Measurements from ENCODE around the gene SERPINB8. TPM values are rescaled to one million over a fixed set of nuclear protein-coding genes. Genes with fewer than 3 reads are reported as not detected.

The SERPINB8 gene
- total RNA-seq, 2 donors from 2014 or later, result 0.13 to 0.86 TPM

GRCh38 chr18:64017870-64018269, 48.0 kb downstream of the SERPINB8 start:
- TF ChIP-seq CTCF (conservative IDR thresholded peaks at IDR 0.05), result peak; percentile 79
- Mint-ChIP-seq H3K36me3 (ENCODE audit: low read depth) (no peaks in the 10 kb centered on the region), H3K27ac (no peak overlapping the region), H3K9me3 (no peaks in the 10 kb centered on the region), H3K4me1 (peaks cover 9% of the 10 kb centered on the region), H3K4me3 (no peak overlapping the region), H3K27me3 (ENCODE audit: insufficient read depth) (peaks cover 55% of the 10 kb centered on the region)
- DNase-seq, result no peak
- H3K36me3 ChIP-seq (ENCODE audit: control insufficient read depth, insufficient read depth, low read length), result no peaks in the 10 kb centered on the region
- H3K4me1 ChIP-seq (ENCODE audit: control insufficient read depth, insufficient read depth, low read length), result peaks cover 3% of the 10 kb centered on the region
- no peak overlapping the region for H3K9ac ChIP-seq (ENCODE audit: extremely low read depth, low read length, poor library complexity, severe bottlenecking)
- H3K27me3 ChIP-seq (ENCODE audit: control insufficient read depth, insufficient read depth, low read length, poor library complexity, severe bottlenecking), result peaks cover 76% of the 10 kb centered on the region
- H3K4me3 ChIP-seq (ENCODE audit: low read length), result no peak overlapping the region
- no peaks in the 10 kb centered on the region for H3K9me3 ChIP-seq (ENCODE audit: control insufficient read depth, low read length)
- WGBS, 2 experiments (ENCODE audit: insufficient coverage in 1 of 2, insufficient read length in 1 of 2), result 20% methylated on average over 1 of the region's 1 CpG; no CpG with 5 or more reads in 1 of the 2 experiments
- H3K27ac ChIP-seq (ENCODE audit: low read depth, low read length), result no peak overlapping the region

- no peak overlapping the region for H3K27ac Mint-ChIP-seq
- H3K9me3 Mint-ChIP-seq, result no peaks in the 10 kb centered on the region
- Histone ChIP-seq H3K9ac (ENCODE audit: extremely low read depth, low read length, poor library complexity, severe bottlenecking) (no peak overlapping the region), H3K9me3 (ENCODE audit: control insufficient read depth, low read length) (no peaks in the 10 kb centered on the region), H3K27ac (ENCODE audit: low read depth, low read length) (no peak overlapping the region), H3K36me3 (ENCODE audit: control insufficient read depth, insufficient read depth, low read length) (no peaks in the 10 kb centered on the region), H3K4me1 (ENCODE audit: control insufficient read depth, insufficient read depth, low read length) (peaks cover 3% of the 10 kb centered on the region), H3K4me3 (ENCODE audit: low read length) (no peak overlapping the region), H3K27me3 (ENCODE audit: control insufficient read depth, insufficient read depth, low read length, poor library complexity, severe bottlenecking) (peaks cover 72% of the 10 kb centered on the region)
- no peak overlapping the region for H3K4me3 Mint-ChIP-seq
- peaks cover 9% of the 10 kb centered on the region for H3K4me1 Mint-ChIP-seq
- H3K36me3 Mint-ChIP-seq (ENCODE audit: low read depth), result no peaks in the 10 kb centered on the region
- peaks cover 50% of the 10 kb centered on the region for H3K27me3 Mint-ChIP-seq (ENCODE audit: insufficient read depth)
- 70 to 100% methylated on average over 2 to 3 of the region's 3 CpGs for WGBS, 2 experiments (ENCODE audit: insufficient coverage in 1 of 2, insufficient read length in 1 of 2)
- no peak for DNase-seq
- no peak for TF ChIP-seq CTCF (conservative IDR thresholded peaks at IDR 0.05)
These were observed 50.3 kb downstream of the SERPINB8 start for GRCh38 chr18:64019922-64020756.

GRCh38 chr18:64026350-64026749, 56.5 kb downstream of the SERPINB8 start:
- no peaks in the 10 kb centered on the region for H3K4me1 Mint-ChIP-seq
- H3K4me3 Mint-ChIP-seq, result no peak overlapping the region
- Histone ChIP-seq H3K4me1 (ENCODE audit: control insufficient read depth, insufficient read depth, low read length) (no peaks in the 10 kb centered on the region), H3K36me3 (ENCODE audit: control insufficient read depth, insufficient read depth, low read length) (no peaks in the 10 kb centered on the region), H3K4me3 (ENCODE audit: low read length) (no peak overlapping the region), H3K27me3 (ENCODE audit: control insufficient read depth, insufficient read depth, low read length, poor library complexity, severe bottlenecking) (peaks cover 67% of the 10 kb centered on the region), H3K27ac (ENCODE audit: low read depth, low read length) (no peak overlapping the region), H3K9ac (ENCODE audit: extremely low read depth, low read length, poor library complexity, severe bottlenecking) (no peak overlapping the region), H3K9me3 (ENCODE audit: control insufficient read depth, low read length) (no peaks in the 10 kb centered on the region)
- peaks cover 6% of the 10 kb centered on the region for H3K9me3 Mint-ChIP-seq
- H3K27ac Mint-ChIP-seq, result no peak overlapping the region
- WGBS, 2 experiments (ENCODE audit: insufficient coverage in 1 of 2, insufficient read length in 1 of 2), result 95 to 100% methylated on average over 2 to 19 of the region's 20 CpGs
- TF ChIP-seq CTCF (conservative IDR thresholded peaks at IDR 0.05), result no peak
- no peak for DNase-seq
- H3K27me3 Mint-ChIP-seq (ENCODE audit: insufficient read depth), result peaks cover 73% of the 10 kb centered on the region
- H3K36me3 Mint-ChIP-seq (ENCODE audit: low read depth), result no peaks in the 10 kb centered on the region

Data from endodermal cell (in vitro differentiated cells).